ENCODE data around the gene ARVCF. TPM values are rescaled to one million over a fixed set of nuclear protein-coding genes. Genes with fewer than 3 reads are reported as not detected.

The ARVCF gene
- total and polyA plus RNA-seq, 9 of the 15 experiments (the other 6 are each of a cell fraction or from before 2014, with no cell fraction given): 0.03 to 97.4 (median 15.6) TPM

- no peak for TF ChIP-seq IRF9 (tag; IDR thresholded peaks at IDR 0.05)
- no peak for TF ChIP-seq ZNF12 (CRISPR knock-in tag; IDR thresholded peaks at IDR 0.05)
- no peak for TF ChIP-seq ZNF696 (CRISPR knock-in tag; conservative IDR thresholded peaks at IDR 0.05)
- 0 out of 2 replicates have a peak, but pooled peaks have one; percentile 21 for TF ChIP-seq RHOXF2B (CRISPR knock-in tag; conservative IDR thresholded peaks at IDR 0.05)
- no peak for TF ChIP-seq KDM1A (IDR thresholded peaks at IDR 0.05)
- TF ChIP-seq BRF2 (IDR thresholded peaks at IDR 0.05; ENCODE audit: borderline replicate concordance, insufficient read depth, insufficient read length): no peak
- TF ChIP-seq CBX1 (IDR thresholded peaks at IDR 0.05; ENCODE audit: low read depth): peak; percentile 86; the same call in 1 of the 2 replicates
- TF ChIP-seq TARDBP (IDR thresholded peaks at IDR 0.05): no peak
- TF ChIP-seq MBD2 (IDR thresholded peaks at IDR 0.05; ENCODE audit: borderline replicate concordance, low read depth): no peak
- TF ChIP-seq NBN (IDR thresholded peaks at IDR 0.05; ENCODE audit: low read depth): no peak
- no peak for TF ChIP-seq ZNF695 (CRISPR knock-in tag; IDR thresholded peaks at IDR 0.05)
- TF ChIP-seq PRMT5 (CRISPR knock-in tag; IDR thresholded peaks at IDR 0.05): no peak
- TF ChIP-seq SUPT5H (IDR thresholded peaks at IDR 0.05): peak; percentile 57; the same call in 1 of the 2 replicates
- no peak for TF ChIP-seq PHTF2 (CRISPR knock-in tag; IDR thresholded peaks at IDR 0.05)
- TF ChIP-seq AFF1 (IDR thresholded peaks at IDR 0.05; ENCODE audit: low read depth in 1 of 2, partially characterized antibody in 2 of 2): no peak
- peak; percentile 82 for TF ChIP-seq POLR2G (IDR thresholded peaks at IDR 0.05; ENCODE audit: low read depth, low read length)
- no peak for TF ChIP-seq ZNF232 (CRISPR knock-in tag; IDR thresholded peaks at IDR 0.05)
- no peak for TF ChIP-seq ZFP1 (CRISPR knock-in tag; IDR thresholded peaks at IDR 0.05)
- no peak for TF ChIP-seq MEF2D (tag; conservative IDR thresholded peaks at IDR 0.05; ENCODE audit: low read depth)
- no peak for TF ChIP-seq NR2F6 (CRISPR knock-in tag; IDR thresholded peaks at IDR 0.05)
- no peak for TF ChIP-seq USF1 (CRISPR knock-in tag; IDR thresholded peaks at IDR 0.05)
- TF ChIP-seq ZBTB1 (CRISPR knock-in tag; IDR thresholded peaks at IDR 0.05; ENCODE audit: borderline replicate concordance, low read depth): no peak
Measured at GRCh38 chr22:19986410-19987341, 29.9 kb downstream of the ARVCF start (continued).

Measured in K562 (cell line).